Measurements from ENCODE around the gene CADM2. TPM values are rescaled to one million over a fixed set of nuclear protein-coding genes. Genes with fewer than 3 reads are reported as not detected.

CADM2 gene
- total and polyA plus RNA-seq, 2 donors (not counting 3 experiments of a cell fraction or from before 2014, with no cell fraction given): not detected

DNA sequence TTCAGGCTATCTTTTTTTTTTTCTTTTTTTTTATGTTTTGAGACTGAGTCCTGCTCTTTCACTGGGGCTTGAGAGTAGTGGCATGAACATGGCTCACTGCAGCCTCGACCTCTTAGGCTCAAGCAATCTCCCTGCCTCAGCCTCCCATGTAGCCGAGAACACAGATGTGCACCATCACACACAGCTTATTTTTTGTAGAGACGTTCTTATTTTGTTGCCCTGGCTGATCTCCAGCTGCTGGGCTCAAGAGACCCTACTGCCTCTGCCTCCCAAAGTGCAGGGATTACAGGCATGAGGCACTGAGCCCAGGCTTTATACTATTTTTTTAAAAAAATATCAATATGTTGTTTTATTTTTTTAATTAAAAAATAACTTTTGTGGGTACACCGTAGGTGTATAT lies 467.3 kb downstream of the CADM2 start:
- H3K9me1 ChIP-seq (replicated peaks; ENCODE audit: control insufficient read depth, extremely low read depth, insufficient read depth, low read length): no peaks in the 10 kb centered on the region
- H2AFZ ChIP-seq (ENCODE audit: low read depth, low read length): no peak overlapping the region
- no peaks in the 10 kb centered on the region for H4K20me1 ChIP-seq (replicated peaks; ENCODE audit: control insufficient read depth, extremely low read depth, insufficient read depth, low read length)
- H3K27ac ChIP-seq (ENCODE audit: insufficient read depth, low read depth, low read length): no peak overlapping the region
- no TSS peak for BruUV-seq (replicated peaks)
- intact Hi-C loops (cut with micrococcal nuclease): no loop called here
- no peak overlapping the region for H3K9ac ChIP-seq (replicated peaks; ENCODE audit: extremely low read depth, insufficient read depth, low read length)
- H3K4me1 ChIP-seq (ENCODE audit: control insufficient read depth, extremely low read depth, insufficient read depth, low read length): no peaks in the 10 kb centered on the region
- H3K27me3 ChIP-seq (ENCODE audit: control insufficient read depth in 2 of 2, insufficient read depth in 2 of 2, low read length in 2 of 2): no peaks in the 10 kb centered on the region
- no peaks in the 10 kb centered on the region for H3K79me2 ChIP-seq (ENCODE audit: control insufficient read depth, insufficient read depth, low read length)
- dilution Hi-C loops (cut with MboI; ENCODE audit: extremely low pct_ligation_motif_present, low sequenced_read_pairs): no loop called here
- CTCF ChIA-PET: no interaction called here
- H3K36me3 ChIP-seq (ENCODE audit: control insufficient read depth in 2 of 2, extremely low read depth in 1 of 2, insufficient read depth in 2 of 2, low read length in 2 of 2): no peaks in the 10 kb centered on the region
- POLR2A ChIA-PET: no interaction called here
- TF ChIP-seq, protein P1, sequence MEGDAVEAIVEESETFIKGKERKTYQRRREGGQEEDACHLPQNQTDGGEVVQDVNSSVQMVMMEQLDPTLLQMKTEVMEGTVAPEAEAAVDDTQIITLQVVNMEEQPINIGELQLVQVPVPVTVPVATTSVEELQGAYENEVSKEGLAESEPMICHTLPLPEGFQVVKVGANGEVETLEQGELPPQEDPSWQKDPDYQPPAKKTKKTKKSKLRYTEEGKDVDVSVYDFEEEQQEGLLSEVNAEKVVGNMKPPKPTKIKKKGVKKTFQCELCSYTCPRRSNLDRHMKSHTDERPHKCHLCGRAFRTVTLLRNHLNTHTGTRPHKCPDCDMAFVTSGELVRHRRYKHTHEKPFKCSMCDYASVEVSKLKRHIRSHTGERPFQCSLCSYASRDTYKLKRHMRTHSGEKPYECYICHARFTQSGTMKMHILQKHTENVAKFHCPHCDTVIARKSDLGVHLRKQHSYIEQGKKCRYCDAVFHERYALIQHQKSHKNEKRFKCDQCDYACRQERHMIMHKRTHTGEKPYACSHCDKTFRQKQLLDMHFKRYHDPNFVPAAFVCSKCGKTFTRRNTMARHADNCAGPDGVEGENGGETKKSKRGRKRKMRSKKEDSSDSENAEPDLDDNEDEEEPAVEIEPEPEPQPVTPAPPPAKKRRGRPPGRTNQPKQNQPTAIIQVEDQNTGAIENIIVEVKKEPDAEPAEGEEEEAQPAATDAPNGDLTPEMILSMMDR (IDR thresholded peaks at IDR 0.05; ENCODE audit: extremely low read depth in 1 of 2, insufficient read depth in 1 of 2, low read depth in 1 of 2, low read length in 2 of 2): no peak
- TF ChIP-seq, protein P2, sequence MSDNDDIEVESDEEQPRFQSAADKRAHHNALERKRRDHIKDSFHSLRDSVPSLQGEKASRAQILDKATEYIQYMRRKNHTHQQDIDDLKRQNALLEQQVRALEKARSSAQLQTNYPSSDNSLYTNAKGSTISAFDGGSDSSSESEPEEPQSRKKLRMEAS (IDR thresholded peaks at IDR 0.05; ENCODE audit: insufficient read depth, insufficient read length): no peak
- no peak for TF ChIP-seq POLR2A (IDR thresholded peaks at IDR 0.05; ENCODE audit: low read depth, low read length)
- no peak for TF ChIP-seq MYC (IDR thresholded peaks at IDR 0.05; ENCODE audit: low read depth, low read length)
- no peak for TF ChIP-seq POLR2AphosphoS5 (IDR thresholded peaks at IDR 0.05; ENCODE audit: insufficient read depth, low read depth, low read length)
- no peak for TF ChIP-seq GATA2 (IDR thresholded peaks at IDR 0.05; ENCODE audit: insufficient read depth, insufficient read length, low read depth, low read length)
- TF ChIP-seq JUN (IDR thresholded peaks at IDR 0.05; ENCODE audit: borderline replicate concordance, insufficient read depth, insufficient read length, low read depth): no peak
- TF ChIP-seq FOS (IDR thresholded peaks at IDR 0.05; ENCODE audit: borderline replicate concordance, insufficient read depth, low read length): no peak
- no peak for TF ChIP-seq EZH2 (IDR thresholded peaks at IDR 0.05; ENCODE audit: borderline replicate concordance, low read depth, low read length, severe bottlenecking)
- no peak for DNase-seq (ENCODE audit: low read depth, low spot score)
- no peak for FAIRE-seq
- H3K4me2 ChIP-seq (ENCODE audit: insufficient read depth, low read length): no peak overlapping the region
- no peak overlapping the region for H3K4me3 ChIP-seq (replicated peaks in 1 of 3; ENCODE audit: insufficient read depth in 1 of 3, low read depth in 1 of 3, low read length in 3 of 3)
- no peaks in the 10 kb centered on the region for H3K9me3 ChIP-seq (replicated peaks; ENCODE audit: control insufficient read depth, insufficient read depth, low read length)
